Bronchial epithelial cell (primary cell): Measurements from ENCODE around the gene FBLN2. TPM values are rescaled to one million over a fixed set of nuclear protein-coding genes. Genes with fewer than 3 reads are reported as not detected.

Experiments
- DNase-seq: peaks from one replicate; pipeline ENCODE4 v3.0.0-alpha.2; 2010; ENCODE audit warnings: low read depth
- FAIRE-seq: peaks from 2 replicates; lab custom pipeline; 2011; peaks lifted over from hg19 to GRCh38; lab: Jason Lieb, UNC
- H3K27me3 ChIP-seq: 2 replicates; pipeline ENCODE4 v1.5.1; 2011; ENCODE audit warnings: low read length; ENCODE audit not compliant: control insufficient read depth, insufficient read depth
- H3K36me3 ChIP-seq: 2 replicates; pipeline ENCODE4 v1.5.1; 2011; ENCODE audit warnings: low read length; ENCODE audit not compliant: control insufficient read depth, insufficient read depth
- H3K4me3 ChIP-seq: 2 replicates; pipeline ENCODE4 v1.5.1; 2011; ENCODE audit warnings: mild to moderate bottlenecking, low read depth, low read length, control low read depth
- total RNA-seq: library from RNA; depleted of rRNA; stranded (reverse); fragments of >200 nt; gene quantifications from 2 replicates; pipeline ENCODE4 v1.2.1, GENCODE V29; 2014
- TF ChIP-seq, protein P1 (sequence below): IDR thresholded peaks from 2 replicates; pipeline ENCODE4 v1.5.1; 2011; ENCODE audit warnings: mild to moderate bottlenecking, moderate library complexity, low read length, control low read depth, inconsistent platforms; ENCODE audit not compliant: insufficient read depth, severe bottlenecking

The FBLN2 gene
- total RNA-seq, 1 donor from 2014 or later, result 4.7 TPM

DNA sequence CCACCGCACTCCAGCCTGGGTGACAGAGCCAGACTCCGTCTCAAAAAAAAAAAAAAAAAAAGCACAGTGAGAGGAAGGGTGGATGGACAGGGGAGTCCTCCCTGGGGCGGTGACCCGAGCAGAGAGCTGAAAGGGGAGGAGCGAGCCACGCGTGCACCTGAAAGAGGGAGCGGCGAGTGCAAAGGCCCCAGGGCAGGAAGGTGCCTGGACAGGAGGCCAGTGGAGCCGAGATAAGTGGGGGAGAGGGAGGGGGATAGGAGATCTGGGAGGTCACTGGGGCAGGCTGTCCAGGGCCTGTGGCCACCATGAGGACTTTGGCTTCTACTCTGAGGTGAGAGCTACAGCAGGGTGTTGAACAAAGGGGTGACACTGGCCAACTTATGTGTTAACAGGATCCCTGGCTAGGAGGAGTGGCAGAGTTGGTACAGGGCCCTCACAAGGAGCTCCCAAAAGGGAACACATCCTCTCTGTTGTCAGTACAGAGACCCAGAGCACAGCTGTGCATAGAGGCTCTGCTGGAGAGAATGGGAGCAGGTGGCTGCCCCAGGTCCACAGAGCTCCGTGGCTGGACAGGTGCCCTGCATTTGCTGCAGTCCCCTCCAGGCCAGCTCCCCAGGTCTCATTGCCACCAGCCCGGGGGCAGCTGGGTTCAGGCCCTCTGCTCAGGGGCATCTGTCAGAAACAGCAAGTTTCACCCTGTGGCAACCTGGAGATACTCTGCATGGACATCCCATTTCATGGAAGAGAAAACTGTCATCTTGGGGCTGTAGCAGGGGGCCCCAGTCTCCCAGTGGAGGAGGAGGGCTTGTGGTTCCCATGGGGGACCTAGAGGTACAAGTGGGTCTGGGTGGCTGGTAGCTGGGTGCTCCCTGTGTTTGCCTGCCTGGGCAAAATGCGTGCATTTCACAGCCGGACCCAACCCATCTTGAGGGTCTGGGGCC is 28.5 kb downstream of the FBLN2 start:
- Histone ChIP-seq H3K4me3 (no peak overlapping the region), H3K27me3 (peaks cover 2% of the 10 kb centered on the region), H3K36me3 (no peaks in the 10 kb centered on the region)
- FAIRE-seq (no peak), DNase-seq (no peak)
- TF ChIP-seq, protein P1, sequence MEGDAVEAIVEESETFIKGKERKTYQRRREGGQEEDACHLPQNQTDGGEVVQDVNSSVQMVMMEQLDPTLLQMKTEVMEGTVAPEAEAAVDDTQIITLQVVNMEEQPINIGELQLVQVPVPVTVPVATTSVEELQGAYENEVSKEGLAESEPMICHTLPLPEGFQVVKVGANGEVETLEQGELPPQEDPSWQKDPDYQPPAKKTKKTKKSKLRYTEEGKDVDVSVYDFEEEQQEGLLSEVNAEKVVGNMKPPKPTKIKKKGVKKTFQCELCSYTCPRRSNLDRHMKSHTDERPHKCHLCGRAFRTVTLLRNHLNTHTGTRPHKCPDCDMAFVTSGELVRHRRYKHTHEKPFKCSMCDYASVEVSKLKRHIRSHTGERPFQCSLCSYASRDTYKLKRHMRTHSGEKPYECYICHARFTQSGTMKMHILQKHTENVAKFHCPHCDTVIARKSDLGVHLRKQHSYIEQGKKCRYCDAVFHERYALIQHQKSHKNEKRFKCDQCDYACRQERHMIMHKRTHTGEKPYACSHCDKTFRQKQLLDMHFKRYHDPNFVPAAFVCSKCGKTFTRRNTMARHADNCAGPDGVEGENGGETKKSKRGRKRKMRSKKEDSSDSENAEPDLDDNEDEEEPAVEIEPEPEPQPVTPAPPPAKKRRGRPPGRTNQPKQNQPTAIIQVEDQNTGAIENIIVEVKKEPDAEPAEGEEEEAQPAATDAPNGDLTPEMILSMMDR, result no peak

DNA sequence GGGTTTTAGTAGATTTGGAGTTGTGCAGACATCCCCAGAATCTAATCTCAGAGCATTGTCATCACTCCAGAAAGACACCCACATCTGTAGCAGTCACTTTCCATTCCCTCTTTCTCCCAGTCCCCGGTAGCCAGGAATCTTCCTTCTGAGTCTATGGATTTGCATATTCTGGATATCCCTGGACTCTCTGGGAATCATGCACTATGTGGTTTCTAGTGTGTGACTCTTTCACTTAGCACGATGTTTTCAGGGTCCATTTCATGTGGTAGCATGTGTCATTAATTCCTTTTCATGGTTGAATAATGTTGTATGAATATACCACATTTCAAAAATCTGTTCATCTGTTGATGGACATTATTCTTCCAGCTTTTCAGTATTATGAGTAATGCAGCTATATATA is 29.3 kb downstream of the FBLN2 start:
- TF ChIP-seq, protein P1, result no peak
- Histone ChIP-seq H3K36me3 (no peaks in the 10 kb centered on the region), H3K4me3 (no peak overlapping the region), H3K27me3 (peaks cover 2% of the 10 kb centered on the region)
- no peak for DNase-seq
- no peak for FAIRE-seq

DNA sequence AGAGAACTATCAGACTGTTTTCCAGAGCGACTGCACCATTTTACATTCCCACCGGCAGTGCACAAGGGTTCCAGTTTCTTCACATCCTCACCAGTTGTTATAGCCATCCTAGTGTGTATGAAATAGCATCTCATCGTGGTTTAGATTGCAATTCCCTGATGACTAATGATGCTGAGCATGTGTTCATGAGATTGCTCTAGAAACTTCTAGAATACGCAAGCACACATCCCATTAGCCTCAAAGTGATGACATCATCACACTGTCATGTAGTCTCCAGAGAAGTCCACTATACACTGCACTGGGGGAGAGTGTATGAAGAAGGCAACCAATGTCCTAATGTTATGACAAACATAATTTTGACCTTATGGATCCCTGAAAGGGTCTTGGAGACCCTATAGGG is 30.1 kb downstream of the FBLN2 start:
- Histone ChIP-seq H3K4me3 (no peak overlapping the region), H3K36me3 (no peaks in the 10 kb centered on the region), H3K27me3 (peaks cover 2% of the 10 kb centered on the region)
- FAIRE-seq (peak; percentile 68), DNase-seq (peak; percentile 84)
- TF ChIP-seq, protein P1, result no peak

DNA sequence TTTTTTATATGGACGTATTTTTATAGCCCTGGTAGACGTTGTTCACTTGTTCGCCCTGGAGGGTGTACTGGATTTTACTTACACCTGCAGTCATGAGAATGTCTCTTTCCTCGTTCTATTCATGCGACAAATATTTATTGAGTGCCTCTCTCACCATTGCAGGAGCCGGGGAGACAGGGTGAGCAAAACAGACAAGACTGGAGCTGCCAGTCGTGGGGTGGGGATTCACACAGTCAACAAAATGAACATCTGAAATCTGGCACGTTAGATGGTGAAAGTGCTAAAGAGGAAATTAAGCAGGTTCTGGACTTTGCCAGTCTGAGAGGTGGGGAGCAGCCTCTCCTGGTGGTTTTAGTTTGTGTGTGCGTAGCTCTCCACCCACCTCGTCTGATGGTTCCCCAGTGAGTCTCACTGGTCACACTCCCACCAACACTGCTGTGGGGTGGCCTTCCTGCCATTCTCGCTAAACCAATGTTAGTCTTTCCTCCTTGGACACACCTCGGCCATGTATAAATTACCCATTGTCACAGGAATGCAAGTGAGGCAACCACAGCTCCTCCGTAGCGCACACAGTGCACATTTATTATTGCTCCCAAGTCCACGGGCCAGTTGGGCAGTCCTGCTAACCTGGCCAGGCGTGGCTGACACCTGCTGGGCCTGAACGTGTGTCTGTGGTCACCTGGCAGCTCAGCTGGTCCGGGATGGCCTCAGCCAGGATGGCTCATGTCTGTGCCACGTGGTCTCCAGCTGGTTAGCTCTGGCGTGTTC is 31.5 kb downstream of the FBLN2 start:
- H3K27me3 ChIP-seq, result peaks cover 2% of the 10 kb centered on the region
- TF ChIP-seq, protein P1, result no peak
- FAIRE-seq (no peak), DNase-seq (peak; percentile 83)
- no peak overlapping the region for H3K4me3 ChIP-seq
- no peaks in the 10 kb centered on the region for H3K36me3 ChIP-seq

DNA sequence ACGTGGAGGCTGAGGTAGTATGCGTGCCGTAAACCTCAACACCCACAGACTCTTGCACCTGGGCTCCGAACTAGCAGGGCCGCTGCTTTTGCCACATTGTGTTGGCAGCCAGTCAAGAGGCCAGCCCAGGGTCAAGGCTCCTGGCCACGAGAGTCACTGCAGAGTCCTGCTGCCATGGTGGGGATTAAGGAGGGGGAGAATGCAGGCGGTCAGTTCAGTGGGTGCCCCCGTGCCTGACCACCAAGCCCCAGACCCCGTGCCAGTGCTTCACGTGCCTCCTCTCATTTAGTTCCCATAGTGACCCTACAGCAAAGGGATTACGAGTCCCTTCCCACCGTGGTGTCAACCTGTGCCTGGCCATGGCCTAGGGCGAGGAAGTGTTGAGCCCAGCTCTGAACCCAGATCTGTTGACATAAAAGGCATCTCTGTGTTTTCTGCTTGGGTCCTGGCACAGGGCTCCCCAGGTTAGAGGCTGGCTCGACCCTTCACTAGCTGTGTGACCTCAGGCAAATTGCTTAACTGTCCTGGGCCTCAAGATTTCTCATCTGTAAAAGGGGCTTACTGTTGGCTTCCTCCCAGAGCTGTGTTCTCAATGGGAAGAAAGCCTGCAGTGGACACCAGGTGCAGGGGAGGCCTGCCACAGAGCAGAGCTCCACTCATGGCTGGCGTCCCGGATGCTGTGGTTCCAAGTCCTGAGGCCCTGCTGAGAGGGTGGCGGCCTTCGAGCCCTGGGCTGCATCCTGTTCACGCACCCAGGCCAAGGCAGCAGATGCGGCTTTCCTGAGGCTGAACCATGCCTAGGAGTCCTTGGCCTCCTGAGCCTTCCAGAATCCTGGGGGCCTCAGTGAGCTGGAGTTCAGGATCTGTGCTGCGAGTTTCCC is 32.8 kb downstream of the FBLN2 start:
- DNase-seq (no peak), FAIRE-seq (no peak)
- Histone ChIP-seq H3K4me3 (no peak overlapping the region), H3K36me3 (no peaks in the 10 kb centered on the region), H3K27me3 (no peaks in the 10 kb centered on the region)
- TF ChIP-seq, protein P1, result no peak
